ENCODE results near the gene GRIN1. TPM values are rescaled to one million over a fixed set of nuclear protein-coding genes. Genes with fewer than 3 reads are reported as not detected.
A peak's percentile ranks its signal among the peaks of the same experiment; 100 is the strongest.

Gene GRIN1
- total RNA-seq, 1 donor from 2014 or later = 0.05 TPM

- Mint-ChIP-seq H3K4me1 (ENCODE audit: low read depth) (peaks cover 20% of the 10 kb centered on the region), H3K4me3 (peak overlapping the region; percentile 85), H3K36me3 (ENCODE audit: low read depth) (peaks cover 5% of the 10 kb centered on the region), H3K9me3 (no peaks in the 10 kb centered on the region), H3K27ac (no peak overlapping the region), H3K27me3 (ENCODE audit: insufficient read depth) (no peaks in the 10 kb centered on the region)
- DNase-seq (ENCODE audit: low spot score) = no peak
- intact Hi-C loops (cut with micrococcal nuclease) = loop anchor here (1.0 kb wide), 6 partner anchors 11 to 70 kb away; partner anchors contain the start of genes ANAPC2, SSNA1 and TUBB4B
Measured at GRCh38 chr9:137199411-137200121, 60.6 kb downstream of the GRIN1 start.

- H3K9me3 Mint-ChIP-seq = no peaks in the 10 kb centered on the region
- peaks cover 23% of the 10 kb centered on the region for H3K4me1 Mint-ChIP-seq (ENCODE audit: low read depth)
- peak; percentile 99 for DNase-seq (ENCODE audit: low spot score)
- intact Hi-C loops (cut with micrococcal nuclease) = loop anchor here (1.0 kb wide), 6 partner anchors 12 to 71 kb away; partner anchors contain the start of genes ANAPC2, SSNA1 and TUBB4B
- peak within 1 kb of the TSS; percentile 75 for H3K27ac Mint-ChIP-seq
- peak within 1 kb of the TSS; percentile 85 for H3K4me3 Mint-ChIP-seq
- H3K36me3 Mint-ChIP-seq (ENCODE audit: low read depth) = peaks cover 5% of the 10 kb centered on the region
- H3K27me3 Mint-ChIP-seq (ENCODE audit: insufficient read depth) = no peaks in the 10 kb centered on the region
Measured at GRCh38 chr9:137200311-137201204, 61.6 kb downstream of the GRIN1 start, which contains the start of gene TPRN. Gene TPRN, minus strand, starts transcription at chr9:137200741. Its CDS starts 30 bp downstream, at chr9:137200711.

- intact Hi-C loops (cut with micrococcal nuclease) = no loop called here
- Mint-ChIP-seq H3K4me1 (ENCODE audit: low read depth) (peaks cover 28% of the 10 kb centered on the region), H3K9me3 (no peaks in the 10 kb centered on the region), H3K36me3 (ENCODE audit: low read depth) (peaks cover 6% of the 10 kb centered on the region), H3K27me3 (ENCODE audit: insufficient read depth) (no peaks in the 10 kb centered on the region), H3K4me3 (peak overlapping the region; percentile 83), H3K27ac (peak overlapping the region; percentile 75)
- no peak for DNase-seq (ENCODE audit: low spot score)
Measured at GRCh38 chr9:137201205-137201868, 62.4 kb downstream of the GRIN1 start.

GRCh38 chr9:137202966-137203365 is 64.0 kb downstream of the GRIN1 start:
- H3K9me3 Mint-ChIP-seq = no peaks in the 10 kb centered on the region
- H3K4me3 Mint-ChIP-seq = peak overlapping the region; percentile 11
- DNase-seq (ENCODE audit: low spot score) = no peak
- H3K27me3 Mint-ChIP-seq (ENCODE audit: insufficient read depth) = no peaks in the 10 kb centered on the region
- H3K27ac Mint-ChIP-seq = no peak overlapping the region
- H3K4me1 Mint-ChIP-seq (ENCODE audit: low read depth) = peaks cover 42% of the 10 kb centered on the region
- peaks cover 16% of the 10 kb centered on the region for H3K36me3 Mint-ChIP-seq (ENCODE audit: low read depth)
- intact Hi-C loops (cut with micrococcal nuclease) = no loop called here

- DNase-seq (ENCODE audit: low spot score) = no peak
- H3K27ac Mint-ChIP-seq = peak overlapping the region; percentile 87
- intact Hi-C loops (cut with micrococcal nuclease) = loop anchor here (1.0 to 2.0 kb wide), 4 partner anchors 16 to 54 kb away; partner anchors contain the start of genes ANAPC2, NELFB and SSNA1
- H3K4me3 Mint-ChIP-seq = peak overlapping the region; percentile 95
- H3K36me3 Mint-ChIP-seq (ENCODE audit: low read depth) = peaks cover 20% of the 10 kb centered on the region
- H3K27me3 Mint-ChIP-seq (ENCODE audit: insufficient read depth) = no peaks in the 10 kb centered on the region
- H3K4me1 Mint-ChIP-seq (ENCODE audit: low read depth) = peaks cover 42% of the 10 kb centered on the region
- H3K9me3 Mint-ChIP-seq = no peaks in the 10 kb centered on the region
Measured at GRCh38 chr9:137204731-137205125, 65.8 kb downstream of the GRIN1 start.

GRCh38 chr9:137205126-137206069 is 66.4 kb downstream of the GRIN1 start, which contains the start of the genes NDOR1 and TMEM203:
Gene NDOR1, plus strand, starts transcription at chr9:137205700. Its CDS starts 78 bp downstream, at chr9:137205778.
Gene TMEM203, minus strand, starts transcription at chr9:137205648. Its CDS starts 234 bp downstream, at chr9:137205414.
- Mint-ChIP-seq H3K4me1 (ENCODE audit: low read depth) (peaks cover 42% of the 10 kb centered on the region), H3K4me3 (peak within 1 kb of the TSS; percentile 95), H3K9me3 (no peaks in the 10 kb centered on the region), H3K36me3 (ENCODE audit: low read depth) (peaks cover 22% of the 10 kb centered on the region), H3K27me3 (ENCODE audit: insufficient read depth) (no peaks in the 10 kb centered on the region), H3K27ac (peak within 1 kb of the TSS; percentile 87)
- peak; percentile 93 for DNase-seq (ENCODE audit: low spot score)
- intact Hi-C loops (cut with micrococcal nuclease) = loop anchor here (1.0 to 2.0 kb wide), 4 partner anchors 17 to 55 kb away; partner anchors contain the start of genes ANAPC2, NELFB and SSNA1

- DNase-seq (ENCODE audit: low spot score) = no peak
- H3K27ac Mint-ChIP-seq = peak overlapping the region; percentile 86
- H3K4me1 Mint-ChIP-seq (ENCODE audit: low read depth) = peaks cover 38% of the 10 kb centered on the region
- no peaks in the 10 kb centered on the region for H3K9me3 Mint-ChIP-seq
- H3K27me3 Mint-ChIP-seq (ENCODE audit: insufficient read depth) = no peaks in the 10 kb centered on the region
- H3K4me3 Mint-ChIP-seq = peak overlapping the region; percentile 95
- peaks cover 22% of the 10 kb centered on the region for H3K36me3 Mint-ChIP-seq (ENCODE audit: low read depth)
- intact Hi-C loops (cut with micrococcal nuclease) = no loop called here
Measured at GRCh38 chr9:137206602-137207001, 67.6 kb downstream of the GRIN1 start.

- Mint-ChIP-seq H3K27me3 (ENCODE audit: insufficient read depth) (no peaks in the 10 kb centered on the region), H3K4me3 (no peak overlapping the region), H3K9me3 (no peaks in the 10 kb centered on the region), H3K27ac (no peak overlapping the region), H3K4me1 (ENCODE audit: low read depth) (peaks cover 12% of the 10 kb centered on the region), H3K36me3 (ENCODE audit: low read depth) (peaks cover 15% of the 10 kb centered on the region)
- no peak for DNase-seq (ENCODE audit: low spot score)
- intact Hi-C loops (cut with micrococcal nuclease) = no loop called here
Measured at GRCh38 chr9:137211532-137211931, 72.6 kb downstream of the GRIN1 start.

GRCh38 chr9:137212520-137212919 is 73.6 kb downstream of the GRIN1 start:
- intact Hi-C loops (cut with micrococcal nuclease) = no loop called here
- Mint-ChIP-seq H3K27me3 (ENCODE audit: insufficient read depth) (no peaks in the 10 kb centered on the region), H3K4me3 (no peak overlapping the region), H3K36me3 (ENCODE audit: low read depth) (peaks cover 8% of the 10 kb centered on the region), H3K27ac (no peak overlapping the region), H3K4me1 (ENCODE audit: low read depth) (peaks cover 2% of the 10 kb centered on the region), H3K9me3 (no peaks in the 10 kb centered on the region)
- no peak for DNase-seq (ENCODE audit: low spot score)

- Mint-ChIP-seq H3K27me3 (ENCODE audit: insufficient read depth) (no peaks in the 10 kb centered on the region), H3K36me3 (ENCODE audit: low read depth) (peaks cover 7% of the 10 kb centered on the region), H3K4me1 (ENCODE audit: low read depth) (no peaks in the 10 kb centered on the region), H3K4me3 (no peak overlapping the region), H3K27ac (no peak overlapping the region), H3K9me3 (no peaks in the 10 kb centered on the region)
- intact Hi-C loops (cut with micrococcal nuclease) = no loop called here
- DNase-seq (ENCODE audit: low spot score) = no peak
Measured at GRCh38 chr9:137213160-137214060, 74.5 kb downstream of the GRIN1 start.

GRCh38 chr9:137214620-137215019 is 75.7 kb downstream of the GRIN1 start:
- Mint-ChIP-seq H3K4me3 (no peak overlapping the region), H3K27ac (no peak overlapping the region), H3K9me3 (no peaks in the 10 kb centered on the region), H3K36me3 (ENCODE audit: low read depth) (peaks cover 3% of the 10 kb centered on the region), H3K27me3 (ENCODE audit: insufficient read depth) (no peaks in the 10 kb centered on the region), H3K4me1 (ENCODE audit: low read depth) (no peaks in the 10 kb centered on the region)
- intact Hi-C loops (cut with micrococcal nuclease) = no loop called here
- no peak for DNase-seq (ENCODE audit: low spot score)
